B cell (primary cell): ENCODE results near the gene ZP4. TPM values are rescaled to one million over a fixed set of nuclear protein-coding genes. Genes with fewer than 3 reads are reported as not detected.
"Not testable (repeated sequence)": the region's sequence is repeated elsewhere in the genome, so short reads cannot be mapped to it uniquely, and the experiment has no call there.

Experiments used
- ATAC-seq: fragments of 200-7000 bp; cut with Tn5 transposase; one replicate; pipeline ENCODE4 v1.10.0; 2021; ENCODE audit warnings: low read depth, mild to moderate bottlenecking, moderate number of reproducible peaks, moderate library complexity
- CTCF ChIA-PET: fragments of 350-600 bp; sonication (Branson Sonifier 250); formaldehyde crosslinking; loops from one replicate; lab custom pipeline; 2021; ENCODE audit warnings: antibody characterized with exemption, inconsistent platforms; lab: Charles Lee
- POLR2A ChIA-PET: fragments of 350-600 bp; sonication (Branson Sonifier 250); formaldehyde crosslinking; loops from one replicate; lab custom pipeline; 2021; ENCODE audit warnings: antibody characterized with exemption; lab: Charles Lee
- DNase-seq: peaks from one replicate; pipeline ENCODE4 v3.0.0; 2013
- H2AFZ ChIP-seq: 2 replicates; pipeline ENCODE4 v1.6.1; 2012; ENCODE audit warnings: mild to moderate bottlenecking, low read depth, low read length; ENCODE audit not compliant: insufficient read depth, poor library complexity, severe bottlenecking
- H3K27ac ChIP-seq, 2 donors: 1 replicate in 1 of 2; 2 replicates in 1 of 2; pipeline ENCODE4 v1.5.1; 2012 to 2013; ENCODE audit warnings: low read length in 2 of 2, mild to moderate bottlenecking in 2 of 2, moderate library complexity in 1 of 2
- H3K27me3 ChIP-seq, 4 experiments: fragments of 200-600 bp in 1 of 4; sonication (generic) in 1 of 4; replicated peaks in 1 of 4; 1 replicate in 2 of 4; 2 replicates in 2 of 4; pipeline versions ENCODE4 v1.6.1 to v1.7.0; 2013 to 2016; ENCODE audit warnings: low read length in 3 of 4, mild to moderate bottlenecking in 2 of 4, mixed read lengths in 1 of 4, moderate library complexity in 1 of 4; ENCODE audit not compliant: insufficient read depth in 4 of 4, control insufficient read depth in 3 of 4; ENCODE audit errors: control extremely low read depth in 1 of 4
- H3K36me3 ChIP-seq, 2 experiments: replicated peaks in 1 of 2; 1 replicate in 1 of 2; 2 replicates in 1 of 2; pipeline versions ENCODE4 v1.6.1 to v1.7.1; 2013; ENCODE audit warnings: low read length in 1 of 2; ENCODE audit not compliant: insufficient read depth in 2 of 2, control insufficient read depth in 1 of 2; ENCODE audit errors: control extremely low read depth in 1 of 2, extremely low read depth in 1 of 2
- H3K4me1 ChIP-seq, 2 donors: fragments of 200-600 bp in 1 of 2; sonication (generic) in 1 of 2; 1 replicate in 1 of 2; 2 replicates in 1 of 2; pipeline versions ENCODE4 v1.5.1 to v1.6.1; 2013 to 2017; ENCODE audit warnings: low read length in 2 of 2; ENCODE audit not compliant: control insufficient read depth in 2 of 2, insufficient read depth in 2 of 2
- H3K4me2 ChIP-seq: replicated peaks from 2 replicates; pipeline ENCODE3; 2012; ENCODE audit warnings: mild to moderate bottlenecking, low read depth, low read length; ENCODE audit not compliant: poor library complexity, severe bottlenecking
- H3K4me3 ChIP-seq, 5 experiments: fragments of 200-600 bp in 1 of 5; sonication (generic) in 1 of 5; 1 replicate in 3 of 5; 2 replicates in 2 of 5; pipeline versions ENCODE4 v1.5.1 to v1.7.0; 2011 to 2016; ENCODE audit warnings: low read length in 4 of 5, mild to moderate bottlenecking in 4 of 5, low read depth in 2 of 5, control low read depth in 1 of 5, moderate library complexity in 1 of 5; ENCODE audit not compliant: insufficient read depth in 1 of 5; ENCODE audit errors: control extremely low read depth in 1 of 5, extremely low read depth in 1 of 5
- H3K79me2 ChIP-seq: fragments of 200-600 bp; sonication (generic); one replicate; pipeline ENCODE4 v1.6.0; 2016; ENCODE audit warnings: low read length; ENCODE audit not compliant: control insufficient read depth, insufficient read depth
- H3K9ac ChIP-seq: fragments of 200-600 bp; sonication (generic); 2 replicates; pipeline ENCODE4 v1.6.1; 2017; ENCODE audit warnings: mild to moderate bottlenecking, low read length, moderate library complexity
- H3K9me3 ChIP-seq, 3 donors: one replicate each; pipeline versions ENCODE4 v1.6.1 to v1.7.1; 2013; ENCODE audit warnings: low read length in 2 of 3; ENCODE audit not compliant: control insufficient read depth in 2 of 3, insufficient read depth in 1 of 3; ENCODE audit errors: control extremely low read depth in 1 of 3
- H4K20me1 ChIP-seq: 2 replicates; pipeline ENCODE4 v1.6.0; 2012; ENCODE audit warnings: mild to moderate bottlenecking, low read length; ENCODE audit not compliant: insufficient read depth, control insufficient read depth, poor library complexity, severe bottlenecking
- H3K27ac Mint-ChIP-seq: one replicate; pipeline ENCODE4 v1.8.0; 2021; ENCODE audit warnings: mixed read lengths
- H3K27me3 Mint-ChIP-seq: one replicate; pipeline ENCODE4 v1.8.0; 2021; ENCODE audit warnings: mixed read lengths
- H3K4me1 Mint-ChIP-seq: one replicate; pipeline ENCODE4 v1.8.0; 2021; ENCODE audit warnings: mixed read lengths
- H3K4me3 Mint-ChIP-seq: one replicate; pipeline ENCODE4 v1.8.0; 2021; ENCODE audit warnings: mixed read lengths
- H3K9me3 Mint-ChIP-seq: one replicate; pipeline ENCODE4 v1.8.0; 2022; ENCODE audit warnings: mixed read lengths; ENCODE audit not compliant: insufficient read depth
- CTCF ChIP-seq: fragments of 200-600 bp; IDR thresholded peaks from one replicate; pipeline ENCODE4 v1.8.0; 2022; ENCODE audit warnings: antibody characterized with exemption, mild to moderate bottlenecking
- WGBS: methylation state at CpG from one replicate; pipeline ENCODE4 v1.1.5; 2013; ENCODE audit warnings: missing lambda C conversion rate; ENCODE audit not compliant: insufficient coverage; 5-methylcytosine and 5-hydroxymethylcytosine counted together
- intact Hi-C: fragments of 100-400 bp; cut with micrococcal nuclease; formaldehyde crosslinking; loops from one replicate; pipeline ENCODE4 v1.10.0; 2022
- polyA plus RNA-seq: library from polyadenylated mRNA; depleted of rRNA; stranded (reverse); fragments of >200 nt; gene quantifications from 2 replicates; pipeline ENCODE4 v1.2.3, GENCODE V29; 2012
- total RNA-seq, 2 donors: library from RNA; stranded (reverse); fragments of 120-200 nt in 1 of 2; gene quantifications; 1 replicate in 1 of 2; 2 replicates in 1 of 2; pipeline versions ENCODE4 v1.2.3 to v1.2.4, GENCODE V29; 2013 to 2022

The ZP4 gene
- total and polyA plus RNA-seq, 2 donors (not counting 1 experiment from before 2014, with no cell fraction given): not detected

- intact Hi-C loops: no loop called here
- DNase-seq: no peak
- Histone ChIP-seq H3K79me2 (no peaks in the 10 kb centered on the region), H3K4me1 (no peaks in the 10 kb centered on the region), H4K20me1 (no peaks in the 10 kb centered on the region), H3K9me3 (peaks cover 0 to 7% (median 0%) of the 10 kb centered on the region in 3 donors), H3K27ac (no peak overlapping the region), H3K4me2 (no peak overlapping the region), H3K9ac (no peak overlapping the region), H2AFZ (no peak overlapping the region), H3K27me3 (no peaks in the 10 kb centered on the region), H3K4me3 (no peak overlapping the region), H3K36me3 (no peaks in the 10 kb centered on the region)
- Mint-ChIP-seq H3K4me1 (no peaks in the 10 kb centered on the region), H3K27ac (no peak overlapping the region), H3K9me3 (peaks cover 2% of the 10 kb centered on the region), H3K4me3 (no peak overlapping the region), H3K27me3 (no peaks in the 10 kb centered on the region)
- CTCF ChIA-PET: no interaction called here
- no peak for ATAC-seq
- POLR2A ChIA-PET: no interaction called here
- TF ChIP-seq CTCF: no peak
- 83% methylated on average over 2 of the region's 6 CpGs for WGBS
Measured at GRCh38 chr1:237851210-237851845, 39.4 kb downstream of the ZP4 start.

- H3K79me2 ChIP-seq, H3K27me3 Mint-ChIP-seq, H2AFZ ChIP-seq, H3K27ac ChIP-seq, H3K4me1 ChIP-seq, H3K36me3 ChIP-seq, H3K4me3 ChIP-seq, DNase-seq, H3K27ac Mint-ChIP-seq, intact Hi-C loops, H3K27me3 ChIP-seq, POLR2A ChIA-PET, ATAC-seq, H3K4me2 ChIP-seq, H3K4me1 Mint-ChIP-seq, H3K4me3 Mint-ChIP-seq, H3K9me3 Mint-ChIP-seq, H3K9ac ChIP-seq, H4K20me1 ChIP-seq, CTCF ChIA-PET: not testable (repeated sequence)
- 80% methylated on average over 1 of the region's 3 CpGs for WGBS
- peaks cover 0 to 16% (median 0%) of the 10 kb centered on the region in 3 donors for H3K9me3 ChIP-seq
Measured at GRCh38 chr1:237843516-237843915, 47.2 kb downstream of the ZP4 start.
